Neutrophil (primary cell): ENCODE measurements around the gene CCDC27.
"Not testable (repeated sequence)": the region's sequence is repeated elsewhere in the genome, so short reads cannot be mapped to it uniquely, and the experiment has no call there.

Source experiments
- H3K27ac ChIP-seq: fragments of 200-600 bp; sonication (generic); 2 replicates; pipeline ENCODE4 v1.5.1; 2016; ENCODE audit warnings: mild to moderate bottlenecking, moderate library complexity
- H3K27me3 ChIP-seq: fragments of 200-600 bp; sonication (generic); 2 replicates; pipeline ENCODE4 v1.6.0; 2016; ENCODE audit warnings: mild to moderate bottlenecking
- H3K36me3 ChIP-seq: fragments of 200-600 bp; sonication (generic); 2 replicates; pipeline ENCODE4 v1.5.1; 2017
- H3K4me1 ChIP-seq, 2 experiments: fragments of 200-600 bp in 1 of 2; sonication (generic) in 1 of 2; 1 replicate in 1 of 2; 2 replicates in 1 of 2; pipeline versions ENCODE4 v1.5.1 to v1.6.1; 2013 to 2016; ENCODE audit warnings: low read depth in 1 of 2, low read length in 1 of 2, mild to moderate bottlenecking in 1 of 2, moderate library complexity in 1 of 2; ENCODE audit not compliant: control insufficient read depth in 1 of 2, insufficient read depth in 1 of 2
- H3K4me3 ChIP-seq, 2 experiments: fragments of 200-600 bp in 1 of 2; sonication (generic) in 1 of 2; 1 replicate in 1 of 2; 2 replicates in 1 of 2; pipeline ENCODE4 v1.5.1; 2013 to 2016; ENCODE audit warnings: low read depth in 1 of 2, low read length in 1 of 2, mild to moderate bottlenecking in 1 of 2, moderate library complexity in 1 of 2
- H3K9me3 ChIP-seq: fragments of 200-600 bp; sonication (generic); 2 replicates; pipeline ENCODE4 v1.5.1; 2016
- TF ChIP-seq, protein P1 (sequence below): fragments of 200-600 bp; sonication (generic); IDR thresholded peaks from 2 replicates; pipeline ENCODE4 v1.5.1; 2016; ENCODE audit warnings: antibody characterized with exemption

The CCDC27 gene

GRCh38 chr1:3747903-3748302, 4.3 kb upstream of the CCDC27 start:
- TF ChIP-seq, protein P1, sequence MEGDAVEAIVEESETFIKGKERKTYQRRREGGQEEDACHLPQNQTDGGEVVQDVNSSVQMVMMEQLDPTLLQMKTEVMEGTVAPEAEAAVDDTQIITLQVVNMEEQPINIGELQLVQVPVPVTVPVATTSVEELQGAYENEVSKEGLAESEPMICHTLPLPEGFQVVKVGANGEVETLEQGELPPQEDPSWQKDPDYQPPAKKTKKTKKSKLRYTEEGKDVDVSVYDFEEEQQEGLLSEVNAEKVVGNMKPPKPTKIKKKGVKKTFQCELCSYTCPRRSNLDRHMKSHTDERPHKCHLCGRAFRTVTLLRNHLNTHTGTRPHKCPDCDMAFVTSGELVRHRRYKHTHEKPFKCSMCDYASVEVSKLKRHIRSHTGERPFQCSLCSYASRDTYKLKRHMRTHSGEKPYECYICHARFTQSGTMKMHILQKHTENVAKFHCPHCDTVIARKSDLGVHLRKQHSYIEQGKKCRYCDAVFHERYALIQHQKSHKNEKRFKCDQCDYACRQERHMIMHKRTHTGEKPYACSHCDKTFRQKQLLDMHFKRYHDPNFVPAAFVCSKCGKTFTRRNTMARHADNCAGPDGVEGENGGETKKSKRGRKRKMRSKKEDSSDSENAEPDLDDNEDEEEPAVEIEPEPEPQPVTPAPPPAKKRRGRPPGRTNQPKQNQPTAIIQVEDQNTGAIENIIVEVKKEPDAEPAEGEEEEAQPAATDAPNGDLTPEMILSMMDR = no peak
- no peaks in the 10 kb centered on the region for H3K36me3 ChIP-seq
- peaks cover 17 to 19% of the 10 kb centered on the region in 2 experiments for H3K4me1 ChIP-seq
- H3K9me3 ChIP-seq = no peaks in the 10 kb centered on the region
- peaks cover 60% of the 10 kb centered on the region for H3K27me3 ChIP-seq
- no peak overlapping the region for H3K4me3 ChIP-seq
- no peak overlapping the region for H3K27ac ChIP-seq

DNA sequence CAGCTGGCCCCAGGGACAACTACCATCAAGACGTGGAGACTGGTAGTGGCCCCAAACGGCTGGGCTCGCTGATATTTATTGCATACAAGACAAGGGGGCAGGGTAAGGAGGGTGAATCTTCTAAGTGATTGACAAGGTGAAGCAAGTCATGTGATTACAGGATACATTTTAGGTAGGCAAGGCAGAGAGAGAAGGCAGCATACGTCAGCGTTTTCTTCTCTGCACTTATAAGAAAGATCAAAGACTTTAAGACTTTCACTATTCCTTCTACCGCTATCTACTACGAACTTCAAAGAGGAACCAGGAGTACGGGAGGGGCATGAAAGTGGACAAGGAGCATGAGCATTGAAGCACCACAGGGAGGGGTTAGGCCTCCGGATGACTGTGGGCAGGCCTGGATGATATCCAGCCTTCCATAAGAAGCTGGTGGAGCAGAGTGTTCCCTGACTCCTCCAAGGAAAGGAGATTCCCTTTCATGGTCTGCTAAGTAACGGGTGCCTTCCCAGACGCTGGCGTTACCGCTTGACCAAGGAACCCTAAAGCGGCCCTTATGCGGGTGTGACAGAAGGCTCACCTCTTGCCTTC, 3.8 kb upstream of the CCDC27 start:
- H3K4me3 ChIP-seq, H3K9me3 ChIP-seq, H3K27ac ChIP-seq, H3K36me3 ChIP-seq: not testable (repeated sequence)
- peaks cover 60% of the 10 kb centered on the region for H3K27me3 ChIP-seq
- H3K4me1 ChIP-seq = peaks cover 14 to 16% of the 10 kb centered on the region in 2 experiments

DNA sequence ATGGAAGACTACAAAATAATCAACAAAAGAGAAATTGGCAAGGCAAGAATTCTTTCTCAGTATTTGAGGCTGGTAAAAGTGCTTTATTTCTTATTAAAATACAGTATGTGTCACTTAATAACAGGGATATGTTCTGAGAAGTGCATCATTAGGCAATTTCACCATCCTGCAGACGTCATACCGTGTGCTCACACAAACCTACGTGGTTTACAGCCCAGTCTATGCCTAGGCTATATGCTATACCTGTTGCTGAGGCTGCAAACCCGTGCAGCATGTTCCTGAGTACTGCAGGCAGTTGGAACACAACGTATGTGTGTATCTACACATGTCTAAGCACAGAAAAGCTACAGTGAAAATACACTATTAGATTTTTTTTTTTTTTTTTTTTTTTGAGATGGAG, 2.7 kb upstream of the CCDC27 start:
- Histone ChIP-seq H3K4me1 (peaks cover 12 to 16% of the 10 kb centered on the region in 2 experiments), H3K27me3 (peaks cover 61% of the 10 kb centered on the region), H3K4me3 (no peak overlapping the region), H3K9me3 (no peaks in the 10 kb centered on the region), H3K27ac (no peak overlapping the region), H3K36me3 (no peaks in the 10 kb centered on the region)
- TF ChIP-seq, protein P1 = no peak

- Histone ChIP-seq H3K36me3 (no peaks in the 10 kb centered on the region), H3K9me3 (no peaks in the 10 kb centered on the region), H3K4me3 (no peak overlapping the region), H3K27ac (no peak overlapping the region), H3K27me3 (peaks cover 61% of the 10 kb centered on the region), H3K4me1 (peaks cover 12 to 16% of the 10 kb centered on the region in 2 experiments)
- TF ChIP-seq, protein P1 = no peak
Measured at GRCh38 chr1:3750741-3751140, 1.5 kb upstream of the CCDC27 start.

DNA sequence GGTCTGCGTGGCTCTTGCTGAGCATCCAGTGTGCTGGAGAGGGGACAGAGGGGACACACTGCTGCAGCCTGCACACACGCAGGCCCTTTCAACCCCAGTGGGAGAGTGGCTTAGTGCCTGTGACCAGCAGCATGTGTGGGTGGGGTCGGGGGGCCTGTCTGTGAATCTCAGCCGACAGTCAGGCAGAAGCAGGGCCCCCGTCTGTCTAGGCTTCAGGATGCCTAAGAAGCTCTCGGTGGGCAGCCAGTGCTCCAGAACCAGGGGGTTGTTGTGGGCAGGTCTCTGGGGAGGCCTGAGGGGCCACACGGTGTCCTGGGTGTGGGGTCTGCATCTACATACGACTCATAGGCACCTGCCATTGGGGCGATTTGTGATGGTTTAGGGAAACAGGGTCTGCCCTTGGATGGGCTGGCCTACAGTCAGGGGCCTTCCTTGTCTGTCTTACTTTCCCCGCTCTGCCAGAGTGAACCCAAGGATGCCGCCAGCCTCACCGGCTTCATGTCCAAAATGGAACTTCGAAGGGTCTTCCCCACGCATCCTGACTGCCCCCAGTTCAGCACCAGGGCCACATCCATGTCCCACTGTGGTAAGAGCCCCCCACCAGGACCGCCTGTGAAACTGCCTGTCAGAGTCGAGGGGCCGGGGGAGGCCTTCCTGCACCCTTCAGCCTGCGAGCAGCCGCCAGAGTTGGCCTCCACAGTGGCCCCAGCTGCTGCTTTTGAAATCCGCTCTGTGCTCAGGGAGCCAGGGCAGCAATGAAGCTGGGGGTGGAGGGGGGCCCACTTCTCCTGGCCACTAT, 1.6 kb downstream of the CCDC27 start:
- Histone ChIP-seq H3K27me3 (peaks cover 35% of the 10 kb centered on the region), H3K4me1 (no peaks in the 10 kb centered on the region), H3K27ac (no peak overlapping the region), H3K4me3 (no peak overlapping the region), H3K36me3 (no peaks in the 10 kb centered on the region), H3K9me3 (no peaks in the 10 kb centered on the region)
- TF ChIP-seq, protein P1 = no peak

DNA sequence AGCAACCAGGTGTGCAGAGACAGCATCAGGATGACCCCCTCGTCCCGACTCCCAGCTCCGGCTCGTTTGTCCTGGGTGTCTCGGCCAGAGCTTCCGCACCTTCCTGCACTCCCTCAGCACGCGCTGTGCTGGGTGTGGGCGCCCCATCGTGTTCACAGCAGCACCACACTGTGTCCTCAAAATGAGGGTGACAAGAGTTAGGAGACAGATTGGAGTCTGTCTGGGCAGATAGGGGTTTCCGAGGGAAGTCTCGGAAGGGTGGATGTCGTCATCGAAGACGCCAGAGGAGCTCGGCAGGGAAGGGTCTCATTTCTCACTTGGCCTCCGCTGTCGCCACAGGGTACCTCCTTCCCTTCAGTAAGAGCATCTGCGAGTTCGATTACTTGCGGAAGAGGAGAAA, 4.1 kb downstream of the CCDC27 start:
- TF ChIP-seq, protein P1 = no peak
- Histone ChIP-seq H3K4me3 (no peak overlapping the region), H3K27ac (no peak overlapping the region), H3K27me3 (peaks cover 28% of the 10 kb centered on the region), H3K4me1 (no peaks in the 10 kb centered on the region), H3K9me3 (no peaks in the 10 kb centered on the region), H3K36me3 (no peaks in the 10 kb centered on the region)
